Stimulated activated naive CD8-positive, alpha-beta T cell treated with anti-CD3 and anti-CD28 coated beads, Interleukin-15, Interleukin-2, amounts not matched to agents 100 ng/mL and 50 ng/mL, for 24 hours (primary cell): ENCODE measurements around the gene LAMA2.

Experiments used
- H3K27ac Mint-ChIP-seq: one replicate; pipeline ENCODE4 v1.8.0; 2021; ENCODE audit warnings: mild to moderate bottlenecking, mixed read lengths
- H3K27me3 Mint-ChIP-seq: one replicate; pipeline ENCODE4 v1.8.0; 2021; ENCODE audit warnings: mixed read lengths
- H3K36me3 Mint-ChIP-seq: one replicate; pipeline ENCODE4 v1.8.0; 2021; ENCODE audit warnings: low read depth, mixed read lengths
- H3K4me1 Mint-ChIP-seq: one replicate; pipeline ENCODE4 v1.8.0; 2021; ENCODE audit warnings: low read depth, mixed read lengths
- H3K4me3 Mint-ChIP-seq: one replicate; pipeline ENCODE4 v1.8.0; 2021; ENCODE audit warnings: mild to moderate bottlenecking, mixed read lengths
- H3K9me3 Mint-ChIP-seq: one replicate; pipeline ENCODE4 v1.8.0; 2021; ENCODE audit warnings: mixed read lengths

The LAMA2 gene

GRCh38 chr6:129282019-129282418, 399.1 kb downstream of the LAMA2 start:
- H3K27me3 Mint-ChIP-seq = peaks cover 3% of the 10 kb centered on the region
- no peaks in the 10 kb centered on the region for H3K9me3 Mint-ChIP-seq
- peaks cover 12% of the 10 kb centered on the region for H3K4me1 Mint-ChIP-seq
- no peak overlapping the region for H3K4me3 Mint-ChIP-seq
- no peak overlapping the region for H3K27ac Mint-ChIP-seq
- no peaks in the 10 kb centered on the region for H3K36me3 Mint-ChIP-seq

- Mint-ChIP-seq H3K27me3 (peaks cover 3% of the 10 kb centered on the region), H3K9me3 (no peaks in the 10 kb centered on the region), H3K4me1 (peaks cover 12% of the 10 kb centered on the region), H3K27ac (no peak overlapping the region), H3K36me3 (no peaks in the 10 kb centered on the region), H3K4me3 (no peak overlapping the region)
Measured at GRCh38 chr6:129284225-129284624, 401.3 kb downstream of the LAMA2 start.

- Mint-ChIP-seq H3K9me3 (no peaks in the 10 kb centered on the region), H3K4me1 (no peaks in the 10 kb centered on the region), H3K36me3 (no peaks in the 10 kb centered on the region), H3K4me3 (no peak overlapping the region), H3K27ac (no peak overlapping the region), H3K27me3 (peaks cover 3% of the 10 kb centered on the region)
Measured at GRCh38 chr6:129287231-129288177, 404.6 kb downstream of the LAMA2 start.

GRCh38 chr6:129289442-129289841, 406.5 kb downstream of the LAMA2 start:
- H3K4me3 Mint-ChIP-seq = no peak overlapping the region
- H3K27me3 Mint-ChIP-seq = no peaks in the 10 kb centered on the region
- H3K4me1 Mint-ChIP-seq = no peaks in the 10 kb centered on the region
- H3K9me3 Mint-ChIP-seq = no peaks in the 10 kb centered on the region
- no peak overlapping the region for H3K27ac Mint-ChIP-seq
- H3K36me3 Mint-ChIP-seq = no peaks in the 10 kb centered on the region

GRCh38 chr6:129292836-129293235, 409.9 kb downstream of the LAMA2 start:
- H3K27ac Mint-ChIP-seq = no peak overlapping the region
- no peak overlapping the region for H3K4me3 Mint-ChIP-seq
- H3K27me3 Mint-ChIP-seq = peaks cover 3% of the 10 kb centered on the region
- H3K4me1 Mint-ChIP-seq = no peaks in the 10 kb centered on the region
- no peaks in the 10 kb centered on the region for H3K36me3 Mint-ChIP-seq
- no peaks in the 10 kb centered on the region for H3K9me3 Mint-ChIP-seq

GRCh38 chr6:129297592-129297991, 414.7 kb downstream of the LAMA2 start:
- H3K27me3 Mint-ChIP-seq = peaks cover 13% of the 10 kb centered on the region
- no peaks in the 10 kb centered on the region for H3K4me1 Mint-ChIP-seq
- no peak overlapping the region for H3K27ac Mint-ChIP-seq
- no peak overlapping the region for H3K4me3 Mint-ChIP-seq
- no peaks in the 10 kb centered on the region for H3K9me3 Mint-ChIP-seq
- no peaks in the 10 kb centered on the region for H3K36me3 Mint-ChIP-seq

GRCh38 chr6:129302671-129303070, 419.7 kb downstream of the LAMA2 start:
- Mint-ChIP-seq H3K4me1 (no peaks in the 10 kb centered on the region), H3K4me3 (no peak overlapping the region)

GRCh38 chr6:129306826-129307225, 423.9 kb downstream of the LAMA2 start:
- Mint-ChIP-seq H3K4me3 (no peak overlapping the region), H3K27me3 (peaks cover 33% of the 10 kb centered on the region), H3K27ac (no peak overlapping the region), H3K9me3 (no peaks in the 10 kb centered on the region), H3K4me1 (no peaks in the 10 kb centered on the region), H3K36me3 (no peaks in the 10 kb centered on the region)

More at GRCh38 chr6:129302671-129303070, 419.7 kb downstream of the LAMA2 start:
- Mint-ChIP-seq H3K9me3 (no peaks in the 10 kb centered on the region), H3K27ac (no peak overlapping the region), H3K36me3 (no peaks in the 10 kb centered on the region), H3K27me3 (peaks cover 36% of the 10 kb centered on the region)

GRCh38 chr6:129307845-129308244, 424.9 kb downstream of the LAMA2 start:
- Mint-ChIP-seq H3K9me3 (no peaks in the 10 kb centered on the region), H3K27me3 (peaks cover 33% of the 10 kb centered on the region), H3K27ac (no peak overlapping the region), H3K36me3 (no peaks in the 10 kb centered on the region), H3K4me1 (no peaks in the 10 kb centered on the region), H3K4me3 (no peak overlapping the region)

- H3K27me3 Mint-ChIP-seq = peaks cover 25% of the 10 kb centered on the region
- H3K9me3 Mint-ChIP-seq = no peaks in the 10 kb centered on the region
- no peaks in the 10 kb centered on the region for H3K36me3 Mint-ChIP-seq
- H3K4me1 Mint-ChIP-seq = no peaks in the 10 kb centered on the region
- no peak overlapping the region for H3K4me3 Mint-ChIP-seq
- H3K27ac Mint-ChIP-seq = no peak overlapping the region
Measured at GRCh38 chr6:129309154-129309553, 426.2 kb downstream of the LAMA2 start.

- H3K36me3 Mint-ChIP-seq = no peaks in the 10 kb centered on the region
- H3K27ac Mint-ChIP-seq = no peak overlapping the region
Measured at GRCh38 chr6:129312880-129313279, 429.9 kb downstream of the LAMA2 start.

GRCh38 chr6:129314575-129314974, 431.6 kb downstream of the LAMA2 start:
- Mint-ChIP-seq H3K9me3 (no peaks in the 10 kb centered on the region), H3K27me3 (peaks cover 14% of the 10 kb centered on the region), H3K27ac (no peak overlapping the region), H3K4me1 (no peaks in the 10 kb centered on the region), H3K36me3 (no peaks in the 10 kb centered on the region), H3K4me3 (no peak overlapping the region)

More at GRCh38 chr6:129312880-129313279, 429.9 kb downstream of the LAMA2 start:
- H3K9me3 Mint-ChIP-seq = no peaks in the 10 kb centered on the region
- no peaks in the 10 kb centered on the region for H3K4me1 Mint-ChIP-seq
- H3K4me3 Mint-ChIP-seq = no peak overlapping the region
- peaks cover 13% of the 10 kb centered on the region for H3K27me3 Mint-ChIP-seq

GRCh38 chr6:129317931-129318820, 435.2 kb downstream of the LAMA2 start:
- H3K27me3 Mint-ChIP-seq = peaks cover 10% of the 10 kb centered on the region
- H3K36me3 Mint-ChIP-seq = no peaks in the 10 kb centered on the region
- no peak overlapping the region for H3K4me3 Mint-ChIP-seq
- no peaks in the 10 kb centered on the region for H3K9me3 Mint-ChIP-seq
- no peaks in the 10 kb centered on the region for H3K4me1 Mint-ChIP-seq
- no peak overlapping the region for H3K27ac Mint-ChIP-seq

GRCh38 chr6:129320892-129321291, 438.0 kb downstream of the LAMA2 start:
- H3K4me1 Mint-ChIP-seq = no peaks in the 10 kb centered on the region
- no peak overlapping the region for H3K4me3 Mint-ChIP-seq
- H3K27me3 Mint-ChIP-seq = peaks cover 15% of the 10 kb centered on the region
- no peak overlapping the region for H3K27ac Mint-ChIP-seq
- no peaks in the 10 kb centered on the region for H3K36me3 Mint-ChIP-seq
- no peaks in the 10 kb centered on the region for H3K9me3 Mint-ChIP-seq

- no peaks in the 10 kb centered on the region for H3K4me1 Mint-ChIP-seq
- peaks cover 12% of the 10 kb centered on the region for H3K27me3 Mint-ChIP-seq
- H3K4me3 Mint-ChIP-seq = no peak overlapping the region
- no peaks in the 10 kb centered on the region for H3K36me3 Mint-ChIP-seq
- H3K27ac Mint-ChIP-seq = no peak overlapping the region
- H3K9me3 Mint-ChIP-seq = no peaks in the 10 kb centered on the region
Measured at GRCh38 chr6:129321303-129321702, 438.4 kb downstream of the LAMA2 start.
